Measurements from ENCODE around the gene ANK2.
"Not testable (repeated sequence)": the region's sequence is repeated elsewhere in the genome, so short reads cannot be mapped to it uniquely, and the experiment has no call there.

ANK2 gene

DNA sequence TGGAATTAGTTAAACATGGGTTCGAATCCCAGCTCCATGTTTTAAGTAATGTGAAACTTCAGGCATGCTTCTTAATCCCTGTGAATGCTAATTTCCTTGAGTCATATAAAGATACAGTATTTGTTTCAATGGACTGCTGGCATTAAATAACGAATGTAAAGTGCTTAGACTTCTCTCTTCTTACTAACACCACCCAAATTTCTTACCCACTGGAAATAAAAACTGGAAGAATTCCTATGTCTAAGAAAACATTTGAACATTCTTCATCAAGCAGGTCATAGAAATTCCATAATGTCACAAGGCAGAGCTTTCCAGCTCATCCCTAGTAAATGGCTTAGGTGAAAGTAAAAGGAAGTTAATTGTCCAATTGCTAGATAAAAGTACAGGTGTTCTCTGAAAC, 172.5 kb downstream of the ANK2 start:
- peak; percentile 0 for DNase-seq

DNA sequence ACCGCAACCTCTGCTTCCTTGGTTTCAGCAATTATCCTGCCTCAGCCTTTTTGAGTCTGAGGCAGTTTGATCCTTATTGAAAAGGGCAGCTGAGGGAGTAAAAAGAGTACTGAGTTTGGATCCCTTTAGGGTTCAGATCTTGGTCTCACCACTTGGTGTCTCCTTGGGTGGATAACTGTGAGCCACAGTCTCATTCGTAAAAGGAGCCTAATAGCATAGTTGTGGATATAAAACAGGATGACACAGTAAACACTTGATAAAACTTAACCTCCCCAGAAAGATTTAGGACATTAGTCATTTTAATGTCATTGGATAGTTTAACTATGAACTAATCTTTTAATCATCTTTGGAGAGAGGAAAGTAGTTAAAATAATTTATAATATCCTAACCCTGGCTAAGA, 173.0 kb downstream of the ANK2 start:
- DNase-seq = peak; percentile 29

DNA sequence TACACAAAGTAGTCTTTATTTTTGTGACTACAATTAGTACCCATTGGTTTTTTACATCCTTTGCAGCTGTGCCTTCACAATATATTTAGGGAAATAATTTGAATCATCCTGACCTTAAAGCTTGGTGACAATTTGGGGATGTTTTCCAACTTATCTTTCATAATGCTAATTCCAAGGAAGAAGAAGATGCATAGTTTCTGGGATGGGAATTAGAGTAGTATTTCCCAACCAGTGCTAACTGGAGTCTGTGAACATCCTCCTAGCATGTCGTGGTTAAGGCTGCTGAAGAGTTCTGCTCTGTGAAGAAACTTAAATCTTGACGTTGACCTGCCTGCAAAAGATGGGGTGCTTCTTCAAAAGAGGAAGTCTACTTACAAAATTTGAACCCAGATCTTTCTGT, 173.5 kb downstream of the ANK2 start:
- DNase-seq = no peak

DNA sequence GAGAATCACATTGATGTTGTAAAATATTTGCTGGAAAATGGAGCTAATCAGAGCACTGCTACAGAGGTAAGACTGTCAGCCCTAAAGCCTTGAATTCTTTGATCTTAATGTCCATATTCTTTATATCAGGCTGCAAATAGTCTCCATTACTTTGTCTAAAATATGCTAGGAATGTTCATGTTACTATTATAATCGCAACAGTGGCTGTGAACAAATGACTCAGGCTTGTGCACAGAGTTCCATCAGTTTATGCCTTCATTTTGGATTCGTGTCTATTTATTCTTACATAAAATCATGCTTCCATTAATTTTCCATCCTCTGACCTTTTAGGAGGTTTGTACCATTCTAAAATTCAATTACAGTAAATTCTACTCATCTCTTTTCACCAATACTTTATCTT, 182.7 kb downstream of the ANK2 start:
- DNase-seq = no peak

DNA sequence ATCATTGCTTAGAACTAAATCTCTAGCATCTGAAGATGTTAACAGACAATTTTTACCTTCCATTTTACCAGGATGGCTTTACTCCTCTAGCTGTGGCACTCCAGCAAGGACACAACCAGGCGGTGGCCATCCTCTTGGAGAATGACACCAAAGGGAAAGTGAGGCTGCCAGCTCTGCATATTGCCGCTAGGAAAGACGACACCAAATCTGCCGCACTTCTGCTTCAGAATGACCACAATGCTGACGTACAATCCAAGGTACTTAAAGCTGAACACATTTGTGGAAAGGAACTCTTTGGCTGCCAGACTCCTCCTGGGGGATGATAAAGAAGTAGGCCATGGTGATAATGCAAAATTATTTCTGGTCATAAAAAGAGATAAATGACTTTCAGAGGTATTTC, 187.5 kb downstream of the ANK2 start:
- DNase-seq = no peak

DNA sequence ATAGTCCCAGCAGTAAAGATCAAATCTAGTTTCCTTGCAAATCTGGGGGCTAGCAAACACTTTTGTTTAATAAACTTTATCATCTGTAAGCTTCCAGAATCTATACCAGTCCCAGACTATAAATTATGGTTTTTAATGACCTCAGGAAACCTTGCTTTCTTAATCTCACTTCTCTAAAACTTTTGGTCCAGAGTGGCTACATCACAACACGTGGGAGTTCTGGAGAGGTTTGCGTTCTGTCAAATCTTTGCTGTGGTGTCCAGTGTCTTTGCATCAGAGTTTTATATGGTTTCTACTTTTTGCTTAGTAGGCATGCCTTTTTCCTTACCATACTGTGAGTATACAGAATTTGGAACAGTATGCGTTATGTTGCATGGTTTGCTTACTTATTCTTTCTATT, 193.9 kb downstream of the ANK2 start:
- DNase-seq = no peak

DNA sequence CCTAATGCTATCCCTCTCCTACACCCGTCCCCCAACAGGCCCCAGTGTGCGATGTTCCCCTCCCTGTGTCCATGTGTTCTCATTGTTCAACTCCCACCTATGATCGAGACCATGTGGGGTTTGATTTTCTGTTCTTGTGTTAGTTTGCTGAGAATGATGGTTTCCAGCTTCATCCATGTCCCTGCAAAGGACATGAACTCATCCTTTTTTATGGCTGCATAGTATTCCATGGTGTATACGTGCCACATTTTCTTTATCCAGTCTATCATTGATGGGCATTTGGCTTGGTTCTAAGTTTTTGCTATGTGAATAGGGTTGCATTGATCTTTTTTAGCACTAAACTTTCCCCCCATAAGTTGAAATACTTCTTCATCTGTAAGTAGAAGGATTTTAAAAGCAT, 195.3 kb downstream of the ANK2 start:
- not testable (repeated sequence) for DNase-seq

DNA sequence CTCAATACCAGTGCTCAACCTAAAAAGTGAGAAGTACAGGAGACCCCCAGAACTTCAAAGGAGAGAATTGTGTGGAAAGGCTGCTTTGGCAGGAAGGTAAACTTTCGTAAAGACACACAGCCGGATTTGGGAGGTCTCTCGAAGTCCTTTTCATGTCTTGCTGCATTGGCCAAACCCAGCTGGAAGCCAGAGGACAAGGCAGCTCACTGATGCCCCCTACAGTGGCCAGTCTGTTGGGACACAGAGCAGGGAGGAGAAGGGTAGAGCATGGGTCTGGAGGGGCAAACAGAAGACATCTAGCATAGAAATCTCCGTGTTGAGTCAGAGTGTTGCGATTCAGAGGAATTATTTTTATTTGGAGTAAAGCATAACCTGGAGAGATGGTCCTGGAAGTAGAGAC, 198.9 kb downstream of the ANK2 start:
- peak; percentile 39 for DNase-seq

DNA sequence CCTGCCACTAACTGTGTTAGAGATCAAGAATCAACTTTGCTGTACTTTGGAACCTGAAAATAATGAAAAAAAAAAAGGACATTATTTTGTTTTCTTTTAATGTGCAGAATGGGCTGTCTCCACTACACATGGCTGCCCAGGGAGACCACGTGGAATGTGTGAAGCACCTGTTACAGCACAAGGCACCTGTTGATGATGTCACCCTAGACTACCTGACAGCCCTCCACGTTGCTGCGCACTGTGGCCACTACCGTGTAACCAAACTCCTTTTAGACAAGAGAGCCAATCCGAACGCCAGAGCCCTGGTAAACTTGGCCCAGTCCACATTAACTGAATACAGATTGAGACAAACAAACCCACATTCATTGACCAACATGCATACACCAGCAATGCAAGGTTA, 206.2 kb downstream of the ANK2 start:
- DNase-seq = no peak

DNA sequence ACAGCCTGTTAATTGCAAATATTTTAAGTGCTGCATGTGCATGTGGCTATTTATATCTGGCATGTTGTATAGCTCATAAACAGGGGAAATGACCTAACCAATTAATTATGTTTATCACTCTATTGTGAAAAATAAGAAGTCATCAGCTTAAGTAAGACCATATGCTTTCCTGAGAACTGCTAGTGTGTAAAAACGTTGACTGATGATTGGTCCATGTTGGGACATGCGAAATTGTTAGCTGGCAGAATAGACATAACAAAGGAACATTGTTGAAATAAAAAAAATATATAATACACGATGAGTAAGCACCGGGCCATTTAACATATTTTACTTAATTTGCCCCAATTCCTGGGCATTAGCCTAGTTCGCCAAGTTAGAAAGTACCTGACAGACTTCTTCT, 207.5 kb downstream of the ANK2 start:
- DNase-seq = no peak

DNA sequence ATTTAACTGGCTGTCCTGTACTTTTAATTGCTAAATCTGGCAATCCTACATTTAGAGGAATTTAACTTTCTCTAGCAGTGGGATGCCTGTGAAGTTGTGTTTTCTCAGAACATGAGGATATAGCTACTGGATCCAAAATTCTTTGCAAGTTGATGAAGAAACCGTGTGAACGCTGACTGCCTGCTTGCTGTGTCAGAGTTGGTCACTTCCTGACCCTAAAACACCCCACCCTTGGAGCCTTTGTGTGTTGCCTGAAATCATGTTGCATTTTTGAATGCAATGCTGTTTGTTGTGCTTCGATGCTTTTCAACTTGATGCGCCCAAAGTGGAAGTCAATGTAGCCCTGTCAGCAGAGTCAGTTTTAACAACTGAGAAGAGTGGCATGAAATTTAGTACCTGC, 211.2 kb downstream of the ANK2 start:
- DNase-seq = no peak

DNA sequence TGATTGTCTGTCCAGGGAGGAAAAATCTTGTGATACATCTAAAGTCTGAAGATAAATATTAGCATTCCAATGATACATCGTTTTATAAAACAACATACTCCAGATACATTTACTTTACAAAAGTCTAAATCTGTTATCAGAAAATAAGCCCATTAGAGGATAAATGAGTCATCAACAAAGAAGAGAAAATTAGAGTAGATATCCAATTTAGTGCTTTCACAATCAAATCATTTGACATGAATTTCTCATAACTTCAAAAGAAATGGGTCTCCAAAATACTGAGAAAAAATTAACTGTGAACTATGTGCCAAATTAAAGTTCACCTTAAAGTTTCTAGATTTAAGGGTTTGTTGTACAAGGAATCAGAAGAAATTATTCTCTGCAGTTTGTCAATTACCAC, 213.8 kb downstream of the ANK2 start:
- no peak for DNase-seq

DNA sequence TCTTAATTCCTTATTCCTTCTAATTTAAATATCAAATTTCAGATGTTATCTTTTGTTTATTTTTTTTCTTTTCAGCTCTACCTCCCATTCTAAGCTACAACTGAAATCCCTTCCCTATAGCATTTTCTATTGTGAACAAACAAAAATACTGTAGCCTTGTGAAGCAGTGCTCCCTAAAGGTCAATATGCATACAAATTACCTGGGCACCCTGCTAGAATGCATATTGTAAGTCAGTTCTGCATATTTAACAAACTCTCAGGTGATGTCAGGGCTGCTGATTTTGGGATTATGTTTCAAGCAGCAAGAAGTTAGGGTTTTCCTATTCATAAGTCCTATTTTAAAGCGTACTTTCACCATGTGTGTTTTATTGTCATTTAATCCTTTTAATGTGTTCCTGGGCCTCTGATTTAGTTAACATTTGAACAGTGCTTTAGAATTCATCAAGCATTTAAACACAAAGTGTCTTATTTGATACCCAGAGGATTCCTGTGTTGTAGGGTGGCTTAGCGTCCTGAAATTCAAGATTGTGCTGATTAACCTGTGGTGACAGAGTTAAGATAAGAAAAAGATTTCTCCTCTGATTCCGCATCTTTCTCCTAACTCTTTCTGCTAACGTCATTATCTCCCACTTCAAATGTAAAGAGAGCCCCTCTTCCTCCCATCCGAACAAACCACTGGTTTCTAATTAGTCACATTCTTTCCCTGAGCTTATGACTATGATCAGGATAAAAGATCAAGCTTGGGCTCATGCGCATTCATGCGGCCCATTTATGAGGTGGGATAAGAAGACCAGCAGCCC, 221.3 kb downstream of the ANK2 start:
- DNase-seq = no peak

DNA sequence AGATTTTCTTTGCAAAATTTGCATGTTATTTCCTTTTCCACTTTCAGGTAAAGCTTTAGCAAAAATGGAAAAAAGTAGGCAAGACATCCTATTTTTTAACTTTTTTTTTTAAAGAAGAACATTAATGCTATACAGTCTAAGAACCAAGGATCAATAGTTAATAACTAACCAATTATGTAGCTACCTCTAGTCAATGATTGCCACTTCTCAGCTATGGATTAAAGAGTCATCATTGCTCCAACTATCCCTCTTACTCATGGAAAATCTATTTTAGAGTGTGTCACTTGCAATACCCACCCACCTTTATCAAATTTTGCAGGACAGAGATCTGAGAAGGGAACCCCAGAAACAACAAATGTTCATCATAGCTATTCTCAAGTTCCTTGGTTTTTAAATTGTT, 223.1 kb downstream of the ANK2 start:
- DNase-seq = no peak

DNA sequence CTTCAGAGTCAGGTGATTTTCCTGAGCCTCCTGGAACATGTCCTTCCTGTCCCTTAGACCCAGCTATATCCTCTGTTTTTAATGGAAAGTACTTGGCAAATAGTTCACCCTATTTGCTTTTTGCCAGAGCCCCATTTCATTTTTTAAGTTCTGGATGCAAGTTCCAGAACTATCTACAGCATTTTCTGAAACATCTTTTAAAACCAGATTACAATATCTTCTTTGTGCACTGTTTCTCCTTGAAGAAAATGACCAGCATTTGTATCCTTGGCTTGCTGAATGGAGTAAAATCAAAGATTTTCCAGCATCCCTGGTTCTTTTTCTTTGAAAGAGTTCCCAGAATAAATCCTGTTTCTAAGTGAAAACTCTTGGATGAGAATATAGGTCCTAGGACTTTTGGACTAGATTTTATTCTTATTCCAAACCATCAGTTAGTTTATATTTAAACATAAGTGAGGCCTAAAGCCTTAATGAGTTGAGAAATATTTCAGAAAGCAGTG, 224.3 kb downstream of the ANK2 start:
- no peak for DNase-seq

DNA sequence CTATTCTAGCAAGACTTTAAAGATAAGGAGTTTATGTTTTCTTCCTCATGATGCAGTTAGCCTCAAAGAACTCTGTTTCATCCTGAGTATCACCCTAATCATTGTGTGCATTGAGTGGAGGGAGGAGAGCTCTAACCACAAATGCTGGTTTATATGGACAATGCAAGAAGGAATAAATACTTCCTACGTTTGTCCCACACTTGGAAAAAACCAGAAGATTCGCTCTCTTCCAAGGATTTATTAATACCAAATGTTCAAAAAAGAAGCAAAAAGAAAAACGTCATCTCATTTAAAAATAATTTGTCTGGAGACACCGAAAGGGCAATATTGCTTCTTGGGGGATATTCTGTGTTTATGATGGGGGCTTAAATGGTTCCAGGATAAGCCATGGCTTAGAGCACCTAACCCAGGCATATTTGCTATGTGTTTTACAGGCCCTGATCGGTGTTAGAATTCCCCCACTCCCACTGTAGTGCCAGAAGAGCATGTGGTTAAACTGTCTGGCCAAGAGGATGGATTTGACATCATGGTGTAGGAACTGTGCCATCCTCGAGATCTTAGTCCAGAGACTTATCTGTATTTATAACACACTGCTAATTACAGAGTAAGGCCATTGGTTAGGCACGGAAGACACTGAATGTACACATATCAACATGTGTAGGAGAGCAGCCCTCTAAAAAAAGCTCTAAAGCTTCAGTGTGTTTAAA, 227.2 kb downstream of the ANK2 start:
- DNase-seq = no peak

DNA sequence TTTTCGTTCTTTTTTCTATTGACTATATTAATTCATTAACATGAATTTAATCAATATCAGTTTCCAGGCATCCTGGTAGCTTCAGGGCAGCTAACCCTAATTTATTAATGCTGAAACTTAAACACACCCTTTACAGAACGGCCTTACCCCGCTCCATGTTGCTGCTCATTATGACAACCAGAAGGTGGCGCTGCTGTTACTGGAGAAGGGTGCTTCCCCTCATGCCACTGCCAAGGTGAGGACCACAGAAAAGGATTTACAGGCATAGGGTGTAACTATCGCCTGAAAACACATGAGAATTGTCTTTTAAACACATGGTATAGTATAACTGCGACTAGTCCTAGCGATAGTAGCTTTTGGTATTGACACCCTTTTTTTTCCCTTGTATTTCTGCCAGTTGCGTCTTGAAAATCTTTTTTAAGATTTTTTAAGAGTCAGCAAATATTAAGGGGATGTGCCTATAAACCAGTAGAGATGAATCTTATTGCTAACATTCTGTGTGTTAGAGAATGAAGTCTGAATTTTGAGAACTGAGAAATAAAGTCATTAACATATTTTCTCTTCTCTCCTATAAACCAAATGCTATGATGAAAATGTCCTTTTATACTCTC, 229.0 kb downstream of the ANK2 start:
- peak; percentile 89 for DNase-seq

DNA sequence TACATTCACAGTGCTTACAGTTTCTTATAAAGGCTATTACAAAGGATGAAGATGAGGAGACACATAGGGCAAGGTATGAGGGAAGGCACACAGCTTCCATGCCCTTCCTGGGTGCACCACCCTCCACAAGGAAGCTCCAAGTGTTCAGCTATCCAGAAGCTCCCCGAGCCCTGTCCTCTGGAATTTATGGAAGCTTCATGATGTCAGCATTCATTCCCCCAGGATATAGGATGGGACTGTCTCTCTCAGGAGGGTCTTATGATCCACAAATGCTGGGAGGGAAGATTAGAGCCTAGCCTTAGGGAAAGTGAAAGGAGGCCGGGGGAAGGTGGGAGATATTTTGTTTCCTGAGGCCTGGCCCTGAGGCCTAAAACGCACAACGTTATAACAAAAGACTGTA, 236.0 kb downstream of the ANK2 start:
- DNase-seq = no peak

DNA sequence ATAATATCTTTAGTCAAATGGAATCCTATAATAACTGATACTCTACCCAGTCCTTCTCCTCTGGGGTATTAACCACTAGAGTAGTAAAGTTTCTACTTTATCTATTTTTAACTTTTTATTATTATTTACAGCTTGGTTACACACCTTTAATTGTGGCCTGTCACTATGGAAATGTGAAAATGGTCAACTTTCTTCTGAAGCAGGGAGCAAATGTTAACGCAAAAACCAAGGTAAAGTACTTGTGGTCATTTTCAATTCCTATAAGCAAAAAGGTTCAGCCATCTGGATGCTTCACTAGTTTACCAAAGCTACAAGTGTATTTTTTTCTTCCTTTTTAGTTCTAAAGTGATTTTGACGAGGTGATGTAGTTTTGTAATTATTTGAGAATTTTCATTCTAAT, 238.8 kb downstream of the ANK2 start:
- DNase-seq = no peak

DNA sequence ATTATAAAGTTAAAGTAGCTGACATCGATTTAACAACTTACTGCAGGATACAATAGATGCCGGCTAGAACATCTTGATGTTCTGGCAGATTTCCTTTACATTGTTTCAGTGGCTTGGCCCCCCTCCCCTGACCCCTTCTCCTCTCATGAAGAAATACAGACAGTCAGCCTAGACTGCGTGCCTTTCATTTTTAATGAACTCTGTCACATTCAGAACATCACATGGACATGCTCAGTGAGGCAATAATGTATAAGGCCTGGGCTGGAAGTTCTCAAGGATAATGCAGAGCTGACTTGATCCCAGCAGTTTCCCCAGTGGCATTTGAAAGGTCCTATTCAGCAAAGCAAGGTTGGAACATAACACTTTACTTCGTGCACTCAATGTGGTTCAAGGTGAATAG, 239.2 kb downstream of the ANK2 start:
- no peak for DNase-seq

DNA sequence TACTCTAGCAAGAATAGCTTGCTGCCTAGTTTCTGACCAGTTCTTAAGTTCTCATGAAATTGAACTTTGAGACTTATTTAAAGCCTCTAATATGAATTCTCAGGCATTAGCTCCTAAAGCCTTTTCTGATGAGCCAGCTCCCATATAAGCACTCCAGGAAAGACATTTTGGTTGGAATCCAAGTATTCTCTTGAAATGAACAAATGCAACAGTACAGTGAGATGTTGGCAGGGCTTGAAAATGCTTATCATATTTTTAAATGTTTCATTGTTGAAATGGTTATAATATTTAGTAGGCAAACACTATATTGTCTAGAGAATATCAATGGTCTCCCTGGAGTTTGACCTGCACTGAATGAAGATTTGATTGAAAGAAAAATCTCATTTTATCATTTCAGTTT, 240.3 kb downstream of the ANK2 start:
- DNase-seq = no peak

DNA sequence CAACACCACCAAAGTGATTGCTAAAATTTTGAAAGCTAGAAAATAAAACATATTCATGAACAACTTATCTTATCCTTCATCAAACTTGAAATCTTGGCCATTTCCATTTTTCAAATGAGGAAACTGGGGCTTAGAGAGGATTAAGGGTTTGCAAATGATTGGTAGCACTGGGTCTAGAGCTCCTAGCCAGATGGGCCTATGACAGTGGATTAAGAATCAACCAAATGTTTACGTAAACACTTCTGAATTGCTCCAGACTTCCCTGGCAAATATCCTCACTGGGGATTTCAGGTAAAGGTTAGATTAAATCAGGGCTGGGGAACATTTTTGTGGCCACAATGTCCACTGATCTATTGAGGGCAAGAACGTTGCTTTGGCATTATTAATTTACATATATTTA, 241.2 kb downstream of the ANK2 start:
- DNase-seq = peak; percentile 89

DNA sequence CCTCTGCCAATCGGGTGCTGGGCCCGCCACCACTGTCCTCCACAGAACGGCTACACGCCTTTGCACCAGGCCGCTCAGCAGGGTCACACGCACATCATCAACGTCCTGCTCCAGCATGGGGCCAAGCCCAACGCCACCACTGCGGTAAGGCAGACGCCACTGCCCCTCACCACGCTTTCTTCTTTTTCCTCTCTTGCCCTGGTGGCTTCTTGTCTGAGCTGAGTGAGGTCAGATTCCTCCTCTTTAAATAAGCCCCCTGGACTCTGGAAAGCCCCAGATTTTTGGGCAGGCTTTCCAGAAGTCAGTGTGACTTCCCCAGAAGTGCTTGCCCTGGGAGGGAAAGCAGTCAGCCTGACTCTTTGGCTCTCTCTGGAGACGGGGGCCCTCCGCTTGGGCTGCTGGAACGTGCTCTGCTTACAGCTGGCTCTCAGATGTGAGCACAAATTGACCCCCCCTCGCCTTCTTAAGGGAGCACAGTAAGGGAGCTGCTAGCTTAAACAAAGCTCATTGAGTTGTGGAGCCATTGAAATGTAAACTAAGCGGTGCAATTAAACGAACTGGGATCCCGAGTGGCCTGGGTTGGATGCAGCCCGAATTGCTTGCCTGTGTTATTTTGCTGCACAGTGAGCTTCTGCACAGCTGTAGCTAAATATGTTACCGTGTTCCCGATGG, 243.1 kb downstream of the ANK2 start:
- DNase-seq = peak; percentile 57
